ENCODE results near the gene NFATC2. TPM values are rescaled to one million over a fixed set of nuclear protein-coding genes. Genes with fewer than 3 reads are reported as not detected.

NFATC2 gene
- polyA plus RNA-seq, 1 donor from 2014 or later, result not detected

GRCh38 chr20:51525241-51526105, 17.0 kb downstream of the NFATC2 start:
- Histone ChIP-seq H3K9me3 (ENCODE audit: low read length) (no peaks in the 10 kb centered on the region), H3K27me3 (ENCODE audit: insufficient read depth, low read depth, low read length) (no peaks in the 10 kb centered on the region), H3K9ac (ENCODE audit: low read length) (no peak overlapping the region), H2AFZ (ENCODE audit: low read depth, low read length) (no peak overlapping the region), H3K79me2 (replicated peaks; ENCODE audit: insufficient read depth, low read length) (no peaks in the 10 kb centered on the region), H3K4me2 (ENCODE audit: low read length) (no peak overlapping the region), H3K4me3 (ENCODE audit: low read length) (no peak overlapping the region), H3F3A (ENCODE audit: insufficient read depth, low read length, poor library complexity, severe bottlenecking) (no peaks in the 10 kb centered on the region), H3K27ac (ENCODE audit: low read length) (no peak overlapping the region), H4K20me1 (ENCODE audit: insufficient read depth) (no peaks in the 10 kb centered on the region), H3K36me3 (ENCODE audit: insufficient read depth, low read length) (no peaks in the 10 kb centered on the region), H3K9me2 (ENCODE audit: insufficient read depth, low read length) (no peaks in the 10 kb centered on the region)
- TF ChIP-seq EZH2 (IDR thresholded peaks at IDR 0.05; ENCODE audit: borderline replicate concordance, insufficient read depth, low read length, poor library complexity, severe bottlenecking), result no peak
- TF ChIP-seq CTCF (IDR thresholded peaks at IDR 0.05; ENCODE audit: poor library complexity, severe bottlenecking), result no peak
- no peak for TF ChIP-seq RAD21 (conservative IDR thresholded peaks at IDR 0.05)
- TF ChIP-seq MXI1 (conservative IDR thresholded peaks at IDR 0.05; ENCODE audit: poor library complexity, severe bottlenecking), result no peak
- TF ChIP-seq EP300 (conservative IDR thresholded peaks at IDR 0.05; ENCODE audit: poor library complexity, severe bottlenecking), result no peak
- TF ChIP-seq TAF1 (IDR thresholded peaks at IDR 0.05; ENCODE audit: low read depth), result no peak
- TF ChIP-seq REST (IDR thresholded peaks at IDR 0.05; ENCODE audit: borderline replicate concordance), result no peak
- no peak for TF ChIP-seq POLR2AphosphoS5 (IDR thresholded peaks at IDR 0.05)
- TF ChIP-seq SMC3 (conservative IDR thresholded peaks at IDR 0.05; ENCODE audit: poor library complexity), result no peak

- Histone ChIP-seq H3K36me3 (ENCODE audit: insufficient read depth, low read length) (no peaks in the 10 kb centered on the region), H3K27me3 (ENCODE audit: insufficient read depth, low read depth, low read length) (no peaks in the 10 kb centered on the region)
- TF ChIP-seq EZH2 (IDR thresholded peaks at IDR 0.05; ENCODE audit: borderline replicate concordance, insufficient read depth, low read length, poor library complexity, severe bottlenecking) (no peak), MXI1 (conservative IDR thresholded peaks at IDR 0.05; ENCODE audit: poor library complexity, severe bottlenecking) (no peak)
Measured at GRCh38 chr20:51523276-51524013, 19.1 kb downstream of the NFATC2 start.

More at GRCh38 chr20:51523276-51524013, 19.1 kb downstream of the NFATC2 start:
- H2AFZ ChIP-seq (ENCODE audit: low read depth, low read length), result no peak overlapping the region
- H3K9ac ChIP-seq (ENCODE audit: low read length), result no peak overlapping the region
- no peaks in the 10 kb centered on the region for H3K9me2 ChIP-seq (ENCODE audit: insufficient read depth, low read length)
- no peaks in the 10 kb centered on the region for H4K20me1 ChIP-seq (ENCODE audit: insufficient read depth)
- H3K27ac ChIP-seq (ENCODE audit: low read length), result no peak overlapping the region
- no peaks in the 10 kb centered on the region for H3F3A ChIP-seq (ENCODE audit: insufficient read depth, low read length, poor library complexity, severe bottlenecking)
- no peak overlapping the region for H3K4me3 ChIP-seq (ENCODE audit: low read length)
- H3K79me2 ChIP-seq (replicated peaks; ENCODE audit: insufficient read depth, low read length), result no peaks in the 10 kb centered on the region
- H3K9me3 ChIP-seq (ENCODE audit: low read length), result no peaks in the 10 kb centered on the region
- no peak overlapping the region for H3K4me2 ChIP-seq (ENCODE audit: low read length)
